ENCODE measurements around the gene PLLP.

DNA sequence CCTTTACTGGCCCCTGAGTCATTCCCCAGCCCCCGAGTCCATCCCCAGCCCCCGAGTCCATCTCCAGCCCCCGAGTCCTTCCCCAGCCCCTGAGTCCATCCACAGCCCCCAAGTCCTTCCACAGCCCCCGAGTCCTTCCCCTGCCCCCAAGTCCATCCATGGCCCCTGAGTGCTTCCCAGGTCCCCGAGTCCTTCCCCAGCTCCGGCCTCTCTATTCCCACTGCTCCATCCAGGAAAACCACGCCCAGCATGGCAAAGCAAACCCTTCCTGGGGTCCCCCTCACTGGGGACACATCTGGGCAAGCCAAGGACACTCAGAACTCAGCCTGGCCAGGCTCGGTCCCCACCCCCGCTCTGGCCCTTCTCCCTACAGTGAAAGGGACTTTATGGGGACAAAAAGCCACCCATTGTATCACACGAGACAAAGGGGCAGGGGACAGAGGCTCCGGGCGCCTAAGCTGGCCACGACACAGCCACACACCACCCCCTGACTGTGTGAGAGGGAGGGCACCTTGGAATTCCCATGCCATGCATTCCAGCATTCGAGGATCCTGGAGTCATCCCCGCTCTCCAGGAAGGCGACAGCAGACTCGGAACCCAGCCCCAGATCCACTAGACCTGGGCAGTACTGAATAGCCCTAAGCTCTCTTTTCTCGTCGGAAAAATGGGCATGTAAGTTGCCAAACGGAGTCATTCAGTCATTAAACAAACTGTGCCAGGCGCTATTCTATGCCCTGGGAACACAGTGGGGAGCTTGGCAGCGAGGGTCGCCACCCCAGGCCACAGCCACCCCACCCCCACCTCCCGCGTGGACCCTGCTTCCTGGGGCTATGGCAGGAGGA, 14.0 kb downstream of the PLLP start:
- TF ChIP-seq, protein P1, sequence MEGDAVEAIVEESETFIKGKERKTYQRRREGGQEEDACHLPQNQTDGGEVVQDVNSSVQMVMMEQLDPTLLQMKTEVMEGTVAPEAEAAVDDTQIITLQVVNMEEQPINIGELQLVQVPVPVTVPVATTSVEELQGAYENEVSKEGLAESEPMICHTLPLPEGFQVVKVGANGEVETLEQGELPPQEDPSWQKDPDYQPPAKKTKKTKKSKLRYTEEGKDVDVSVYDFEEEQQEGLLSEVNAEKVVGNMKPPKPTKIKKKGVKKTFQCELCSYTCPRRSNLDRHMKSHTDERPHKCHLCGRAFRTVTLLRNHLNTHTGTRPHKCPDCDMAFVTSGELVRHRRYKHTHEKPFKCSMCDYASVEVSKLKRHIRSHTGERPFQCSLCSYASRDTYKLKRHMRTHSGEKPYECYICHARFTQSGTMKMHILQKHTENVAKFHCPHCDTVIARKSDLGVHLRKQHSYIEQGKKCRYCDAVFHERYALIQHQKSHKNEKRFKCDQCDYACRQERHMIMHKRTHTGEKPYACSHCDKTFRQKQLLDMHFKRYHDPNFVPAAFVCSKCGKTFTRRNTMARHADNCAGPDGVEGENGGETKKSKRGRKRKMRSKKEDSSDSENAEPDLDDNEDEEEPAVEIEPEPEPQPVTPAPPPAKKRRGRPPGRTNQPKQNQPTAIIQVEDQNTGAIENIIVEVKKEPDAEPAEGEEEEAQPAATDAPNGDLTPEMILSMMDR (IDR thresholded peaks at IDR 0.05): no peak
- TF ChIP-seq POLR2A (IDR thresholded peaks at IDR 0.05): no peak
